T-helper 1 cell treated with Interleukin-12 subunit alpha and Interleukin-12 subunit beta and Interleukin-4 antibody, amounts not matched to agents 30 ng/mL and 1 ng/mL, for 36 hours (primary cell): ENCODE results near the gene CARMIL1. TPM values are rescaled to one million over a fixed set of nuclear protein-coding genes. Genes with fewer than 3 reads are reported as not detected.

Source experiments
- intact Hi-C: fragments of 100-400 bp; cut with micrococcal nuclease; formaldehyde crosslinking; loops from one replicate; pipeline ENCODE4 v1.15.1; 2024
- total RNA-seq: library from RNA; stranded (reverse); gene quantifications from 2 replicates; pipeline ENCODE4 v1.2.3, GENCODE V29; 2022

CARMIL1 gene
- total RNA-seq, 1 donor from 2014 or later, result 1.9 TPM

DNA sequence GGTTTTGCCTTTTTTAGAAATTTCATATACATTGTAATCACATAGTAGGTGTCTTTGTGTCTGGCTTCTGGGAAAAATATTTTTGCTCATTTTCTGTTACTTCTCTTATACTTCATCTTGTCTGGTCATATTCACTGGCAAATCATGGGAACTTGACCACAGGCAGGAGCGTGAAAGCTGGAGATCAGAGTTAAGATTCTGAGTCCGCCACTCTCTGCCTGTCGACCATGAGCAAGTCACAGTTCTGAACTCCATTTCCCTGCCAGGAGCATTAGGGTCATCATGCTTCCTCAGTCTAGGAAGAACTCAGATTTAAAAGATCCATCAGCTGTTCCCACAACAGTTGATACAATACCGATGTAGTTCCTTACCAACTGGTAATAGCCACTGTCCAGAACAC, 360.5 kb downstream of the CARMIL1 start:
- intact Hi-C loops, result no loop called here

DNA sequence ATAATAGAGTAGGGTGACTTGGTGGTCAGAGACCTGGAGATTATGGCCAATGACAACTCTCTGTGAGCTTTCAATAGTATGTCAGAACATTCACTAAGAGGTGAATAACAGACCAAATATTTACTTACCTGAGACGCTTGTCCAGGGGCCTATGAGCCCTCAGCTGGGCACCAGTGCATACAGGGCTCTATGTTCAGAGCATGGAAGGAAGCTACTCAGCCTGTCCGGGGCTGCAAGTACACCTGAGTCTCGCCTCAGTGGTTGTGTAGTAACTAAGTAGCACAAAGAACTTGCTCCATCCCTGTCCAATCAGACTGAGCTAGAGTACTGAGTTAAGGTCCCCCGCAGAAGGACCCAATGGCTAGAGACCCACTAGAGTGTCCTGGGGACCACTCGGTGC, 361.3 kb downstream of the CARMIL1 start:
- intact Hi-C loops, result no loop called here

DNA sequence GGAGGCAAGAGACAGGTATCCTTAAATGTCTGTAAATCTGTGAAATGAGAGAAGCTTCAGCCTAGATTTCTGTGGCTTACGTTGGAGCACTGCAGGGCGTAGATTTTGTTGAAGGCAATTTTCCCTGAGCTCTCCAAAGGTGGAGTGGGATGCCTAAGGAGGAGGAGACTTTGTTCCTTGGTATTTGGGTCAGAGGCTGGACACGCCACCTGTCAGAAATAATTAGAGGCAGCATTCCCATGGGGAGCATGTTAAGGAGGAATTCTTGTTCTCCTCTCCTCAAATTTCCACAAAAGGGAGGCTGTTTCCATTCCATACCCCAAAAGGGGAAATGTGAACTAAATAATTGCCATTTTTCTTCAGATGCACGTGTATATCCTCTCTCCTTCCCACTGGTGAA, 361.7 kb downstream of the CARMIL1 start:
- intact Hi-C loops, result no loop called here

DNA sequence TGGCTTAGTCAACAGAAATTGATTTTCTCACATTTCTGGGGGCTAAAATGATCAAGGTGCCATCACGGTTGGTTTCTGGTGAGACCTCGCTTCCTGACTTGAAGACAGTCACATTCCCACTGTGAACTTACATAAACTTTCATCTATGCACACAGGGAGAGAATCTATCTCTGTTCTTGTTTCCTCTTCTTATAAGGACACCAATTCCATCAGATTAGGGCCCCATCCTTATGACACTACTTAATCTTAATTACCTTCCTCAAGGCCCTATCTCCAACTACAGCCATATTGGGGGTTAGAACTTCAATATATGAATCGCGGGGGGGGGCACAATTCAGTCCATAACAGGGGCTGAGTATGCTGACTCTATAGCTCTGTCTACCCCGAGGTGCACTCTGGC, 362.2 kb downstream of the CARMIL1 start:
- intact Hi-C loops, result no loop called here

DNA sequence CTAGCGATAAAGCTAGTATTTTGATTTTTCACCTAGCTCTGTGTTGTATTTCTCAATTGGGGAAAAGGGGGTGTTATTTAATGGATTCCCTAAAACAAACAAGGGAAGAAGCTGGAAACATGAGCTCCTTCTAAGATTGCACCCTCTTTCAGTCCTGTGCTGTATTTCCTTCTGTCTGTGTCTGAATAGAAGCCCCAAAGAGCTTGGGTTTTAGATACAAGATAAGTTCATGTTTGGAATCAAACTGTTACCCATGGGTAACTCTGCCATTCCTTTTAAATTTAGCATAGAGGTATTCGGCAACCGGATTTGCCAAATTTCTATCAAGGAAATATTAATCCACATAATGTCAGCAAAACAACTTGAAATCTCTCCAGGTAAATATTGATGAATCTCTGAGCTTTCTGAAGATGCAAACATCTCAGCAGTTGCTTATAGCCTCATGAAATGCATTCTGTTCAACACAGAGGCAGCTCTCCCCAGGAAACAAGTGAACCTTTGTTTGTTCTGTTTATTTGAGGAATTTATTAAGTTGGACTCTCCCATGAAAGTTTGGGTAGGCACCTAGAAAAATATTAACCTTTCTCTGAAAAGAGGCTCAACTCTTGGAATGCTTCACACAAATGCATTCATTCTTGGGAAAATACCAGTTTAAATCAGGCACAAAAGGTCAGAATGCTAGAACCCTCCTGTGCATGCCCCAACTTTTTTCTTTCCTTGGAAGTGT, 362.9 kb downstream of the CARMIL1 start:
- intact Hi-C loops, result no loop called here

DNA sequence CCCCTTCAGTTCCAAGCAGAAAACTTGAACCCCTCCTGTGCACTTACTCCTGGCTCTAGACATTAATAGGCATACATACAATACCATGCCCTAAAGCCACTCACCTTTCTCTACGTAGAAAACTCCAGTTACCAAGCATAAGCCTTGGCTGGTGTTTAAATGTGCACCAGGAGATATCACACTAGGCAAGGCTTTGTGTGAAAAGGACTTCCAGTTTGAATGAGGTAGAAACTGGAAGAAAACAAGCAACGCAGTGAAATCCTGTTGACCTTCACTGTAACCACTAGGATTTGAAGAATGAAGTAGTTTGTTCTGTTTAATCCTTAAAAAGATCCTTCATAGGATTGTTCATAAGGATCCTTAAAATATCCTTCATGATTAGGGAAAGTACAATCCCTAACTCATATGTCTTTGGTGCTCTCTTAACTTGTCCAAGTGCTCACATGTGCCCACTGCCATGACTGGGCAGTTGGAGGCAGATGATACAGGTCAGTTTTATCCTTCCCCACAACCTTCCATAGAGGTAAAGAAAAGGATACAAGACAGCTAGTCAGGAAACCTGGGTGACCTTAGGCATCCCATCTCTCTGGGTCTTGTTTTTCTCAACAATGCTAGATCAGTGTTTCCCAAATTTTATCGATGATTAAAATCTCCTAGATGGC, 363.6 kb downstream of the CARMIL1 start:
- intact Hi-C loops, result no loop called here

DNA sequence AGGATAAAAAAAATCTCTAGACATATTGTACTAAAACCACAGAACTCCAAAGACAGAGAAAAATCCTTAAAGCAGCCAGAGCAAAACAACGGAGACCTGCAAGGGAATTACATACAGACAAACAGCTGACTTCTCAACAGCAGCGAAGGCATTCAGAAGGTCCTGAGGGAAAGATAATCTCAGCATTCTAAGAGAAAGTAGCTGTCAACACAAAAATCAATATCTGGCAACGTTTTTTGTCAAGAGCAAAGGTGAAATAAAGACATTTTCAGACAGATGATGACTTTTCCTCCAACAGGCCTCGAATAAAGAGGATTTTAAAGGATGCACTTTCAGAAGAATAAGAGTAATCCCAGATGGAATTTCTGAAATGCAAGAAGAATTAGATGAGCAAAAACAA, 366.7 kb downstream of the CARMIL1 start:
- intact Hi-C loops, result no loop called here

DNA sequence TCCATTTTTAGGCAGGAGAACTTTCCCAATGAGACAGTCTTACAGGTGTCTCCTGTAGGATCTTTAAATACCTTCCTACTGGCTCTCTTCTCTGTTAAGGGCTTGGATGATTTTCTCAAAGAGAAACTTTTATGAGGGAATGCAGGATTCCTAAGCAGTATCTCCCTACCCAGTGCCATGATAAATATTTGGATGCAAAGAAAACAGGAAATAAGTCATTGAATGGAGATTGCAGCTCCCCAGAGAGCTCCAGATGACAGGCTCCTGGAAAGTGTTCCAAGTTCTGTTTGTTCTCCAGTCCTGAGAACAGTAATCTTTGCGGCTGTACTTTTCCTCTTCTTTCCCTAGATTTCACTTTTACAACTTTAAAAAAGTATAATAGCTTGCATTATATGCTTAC, 370.4 kb downstream of the CARMIL1 start:
- intact Hi-C loops, result no loop called here

DNA sequence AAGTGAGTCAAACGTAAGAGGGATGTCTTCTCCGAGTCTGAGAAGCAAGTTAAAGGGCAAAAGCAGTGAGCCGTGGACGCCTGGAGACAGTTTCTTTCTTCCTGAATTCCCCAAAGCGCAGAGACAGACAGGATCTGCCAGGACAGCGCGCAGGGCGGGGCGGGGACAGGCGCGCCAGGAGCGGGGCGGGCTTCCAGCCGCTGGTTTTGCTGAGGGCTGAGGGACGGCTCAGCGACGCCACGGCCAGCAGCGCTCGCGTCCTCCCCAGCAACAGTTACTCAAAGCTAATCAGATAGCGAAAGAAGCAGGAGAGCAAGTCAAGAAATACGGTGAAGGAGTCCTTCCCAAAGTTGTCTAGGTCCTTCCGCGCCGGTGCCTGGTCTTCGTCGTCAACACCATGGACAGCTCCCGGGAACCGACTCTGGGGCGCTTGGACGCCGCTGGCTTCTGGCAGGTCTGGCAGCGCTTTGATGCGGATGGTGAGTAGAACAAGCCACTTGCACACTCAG, 372.9 kb downstream of the CARMIL1 start, which contains the start of gene SCGN:
TSS of gene SCGN (plus strand) at position 209 of the 509 bp plus-strand sequence. CDS start at position 398, 189 bp downstream.
- intact Hi-C loops, result no loop called here

DNA sequence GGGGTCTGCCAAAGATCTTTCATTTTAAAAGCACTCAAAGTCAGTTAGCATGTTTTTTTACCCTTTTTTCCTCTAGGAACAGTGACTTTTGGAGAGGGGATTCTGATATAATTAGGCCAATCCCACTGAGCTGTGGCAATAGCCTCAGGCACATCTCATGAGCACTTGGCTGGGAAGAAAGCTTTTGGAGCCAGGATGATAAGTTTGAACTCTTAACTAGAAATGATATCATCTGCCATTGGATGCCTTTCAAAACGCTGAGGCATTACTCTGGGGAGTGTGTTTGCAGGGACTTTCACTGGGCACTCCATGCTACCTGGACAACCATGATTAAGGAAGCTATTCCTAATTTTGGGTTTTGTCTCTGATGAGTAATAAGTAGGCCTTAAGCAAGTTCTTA, 376.5 kb downstream of the CARMIL1 start:
- intact Hi-C loops, result no loop called here

DNA sequence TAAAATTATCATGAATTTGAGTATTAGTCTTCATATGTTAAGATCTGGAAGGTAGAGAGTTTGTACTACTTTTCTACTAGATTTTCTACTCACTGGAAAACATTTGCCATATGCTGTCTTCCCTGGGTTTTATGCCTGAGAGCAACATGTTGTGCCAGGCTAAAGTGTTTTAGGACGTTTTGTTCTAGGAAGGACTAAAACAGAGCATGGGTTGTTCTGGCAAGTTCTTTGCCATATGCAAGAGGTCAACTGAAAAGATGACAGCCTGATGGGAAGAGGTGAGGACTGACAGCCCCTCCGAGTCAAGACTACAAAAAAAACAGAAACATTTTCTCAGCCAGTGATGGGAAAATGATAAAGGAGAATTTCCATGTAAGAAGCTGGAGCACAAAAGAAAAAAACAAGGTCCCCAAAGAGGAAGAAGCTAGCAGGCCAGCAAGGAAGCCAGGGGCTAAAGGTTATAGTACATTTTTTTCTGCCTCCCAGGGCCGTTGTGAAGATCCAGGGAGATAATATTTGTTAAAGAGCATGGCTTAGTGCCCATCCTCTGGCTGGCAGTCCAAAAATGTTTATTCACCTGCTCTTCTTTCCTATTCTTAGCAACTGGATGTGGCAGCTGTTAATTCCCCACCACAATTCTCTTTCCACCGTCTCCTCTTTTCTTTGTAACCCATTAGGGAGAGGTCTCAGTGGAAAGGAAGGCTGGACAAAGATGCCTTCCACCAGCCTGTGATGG, 380.6 kb downstream of the CARMIL1 start:
- intact Hi-C loops, result no loop called here

DNA sequence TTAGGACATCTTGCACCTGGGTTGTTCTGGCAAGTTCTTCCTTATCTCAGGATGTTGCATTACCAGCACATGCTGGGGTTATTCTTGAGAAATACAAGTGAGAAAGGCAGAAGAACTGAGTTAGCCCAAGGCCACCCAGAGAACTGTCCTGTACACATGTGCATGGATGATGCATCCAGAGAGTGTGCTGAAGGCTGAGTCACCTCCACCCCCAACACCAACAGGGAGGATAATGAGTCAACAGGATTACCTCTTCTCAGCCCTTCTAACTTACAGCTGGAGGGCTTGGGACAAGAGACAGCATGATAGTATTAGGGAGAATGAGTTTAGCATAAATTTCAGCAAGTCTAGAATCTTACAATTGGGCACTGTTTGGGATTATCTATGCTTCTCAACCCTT, 381.3 kb downstream of the CARMIL1 start:
- intact Hi-C loops, result no loop called here

DNA sequence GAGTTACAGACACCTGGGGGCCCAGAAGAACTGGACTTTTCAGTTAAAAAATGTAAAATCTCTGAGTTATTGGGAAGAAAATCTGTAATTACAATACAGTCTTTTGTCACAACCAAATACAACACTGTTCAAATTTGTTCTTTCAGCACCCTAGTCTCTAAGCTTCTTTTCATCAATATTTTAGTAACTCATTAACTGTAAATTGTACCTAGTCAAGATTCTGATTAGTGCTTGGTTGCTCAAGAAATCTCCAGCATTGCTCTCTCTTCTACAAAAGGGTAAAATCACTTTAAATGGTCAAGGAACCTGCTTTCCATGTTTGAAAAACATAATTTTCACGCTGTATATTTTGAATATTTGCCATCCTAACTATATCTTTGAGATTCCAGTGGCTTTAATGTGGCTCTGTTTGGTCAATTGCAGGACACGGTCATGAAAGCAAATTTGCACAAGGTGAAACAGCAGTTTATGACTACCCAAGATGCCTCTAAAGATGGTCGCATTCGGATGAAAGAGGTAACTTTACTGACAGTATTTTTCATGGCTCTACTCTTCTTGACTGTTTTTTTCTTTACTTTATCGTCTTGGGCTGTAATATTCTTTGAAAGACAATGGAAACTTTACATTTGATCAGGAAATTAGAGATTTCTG, 382.1 kb downstream of the CARMIL1 start:
- intact Hi-C loops, result no loop called here

DNA sequence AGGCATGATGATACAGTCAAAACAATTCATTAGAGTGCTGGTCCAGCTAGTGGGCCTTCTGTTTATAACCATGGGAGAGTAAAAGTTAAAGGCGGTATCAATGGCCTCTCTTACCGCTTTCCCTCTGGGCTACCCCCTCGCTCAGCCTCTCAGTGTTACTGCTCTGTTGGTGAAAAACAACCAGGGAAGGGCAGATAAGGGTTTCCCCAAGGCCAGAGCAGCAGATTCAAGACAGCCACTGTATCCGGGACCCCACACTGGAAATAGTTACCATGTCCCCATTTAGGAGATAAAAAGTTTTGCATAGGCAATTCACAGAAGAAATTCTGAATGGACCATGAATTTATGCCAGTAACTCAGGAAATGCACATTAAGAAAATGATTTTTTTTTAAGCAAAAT, 386.3 kb downstream of the CARMIL1 start:
- intact Hi-C loops, result no loop called here

DNA sequence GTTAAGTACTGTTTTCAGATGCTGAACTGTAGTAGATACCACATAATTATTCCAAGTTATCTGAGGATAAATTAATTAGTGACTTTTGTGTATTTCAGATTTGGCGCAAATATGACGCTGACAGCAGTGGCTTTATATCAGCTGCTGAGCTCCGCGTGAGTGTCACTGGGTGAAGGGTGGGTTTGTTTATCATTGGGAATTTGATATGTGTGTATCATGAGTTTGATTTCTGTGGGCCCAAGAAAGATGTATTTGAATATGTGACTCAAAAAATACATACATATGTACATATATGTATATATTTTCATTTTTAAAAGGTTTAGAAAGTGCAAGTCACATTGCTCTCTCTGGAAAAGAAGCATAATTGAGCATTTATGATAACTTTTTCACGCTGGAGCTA, 390.2 kb downstream of the CARMIL1 start:
- intact Hi-C loops, result no loop called here
